ENCODE results near the gene SVIL. TPM values are rescaled to one million over a fixed set of nuclear protein-coding genes. Genes with fewer than 3 reads are reported as not detected.

SVIL gene
- total RNA-seq, 4 donors from 2014 or later = 30.3 to 84.3 (median 62.5) TPM

GRCh38 chr10:29437871-29438270 is 196.9 kb downstream of the SVIL start:
- no peak overlapping the region for H3K27ac ChIP-seq
- H3K4me3 ChIP-seq = no peak overlapping the region
- TF ChIP-seq POLR2A (IDR thresholded peaks at IDR 0.05) = no peak
- TF ChIP-seq CTCF (IDR thresholded peaks at IDR 0.05) = no peak
- no peaks in the 10 kb centered on the region for H3K4me1 ChIP-seq
- no peaks in the 10 kb centered on the region for H3K27me3 ChIP-seq
- no peaks in the 10 kb centered on the region for H3K36me3 ChIP-seq
- peaks cover 0 to 15% (median 0%) of the 10 kb centered on the region in 4 donors for H3K9me3 ChIP-seq
- DNase-seq = no peak

- Histone ChIP-seq H3K36me3 (no peaks in the 10 kb centered on the region), H3K9me3 (peaks cover 0 to 15% (median 0%) of the 10 kb centered on the region in 4 donors), H3K4me3 (no peak overlapping the region), H3K27me3 (no peaks in the 10 kb centered on the region), H3K27ac (no peak overlapping the region), H3K4me1 (no peaks in the 10 kb centered on the region)
- DNase-seq = no peak
- TF ChIP-seq CTCF (IDR thresholded peaks at IDR 0.05) (no peak), POLR2A (IDR thresholded peaks at IDR 0.05) (no peak)
Observed at GRCh38 chr10:29435809-29436501, 198.8 kb downstream of the SVIL start.

- H3K4me1 ChIP-seq = no peaks in the 10 kb centered on the region
- DNase-seq = no peak
- peaks cover 0 to 12% (median 0%) of the 10 kb centered on the region in 4 donors for H3K9me3 ChIP-seq
- H3K4me3 ChIP-seq = no peak overlapping the region
- H3K27me3 ChIP-seq = no peaks in the 10 kb centered on the region
- H3K36me3 ChIP-seq = no peaks in the 10 kb centered on the region
- TF ChIP-seq POLR2A (IDR thresholded peaks at IDR 0.05) (no peak), CTCF (IDR thresholded peaks at IDR 0.05) (no peak)
- no peak overlapping the region for H3K27ac ChIP-seq
Observed at GRCh38 chr10:29434111-29434510, 200.7 kb downstream of the SVIL start.

GRCh38 chr10:29431711-29432110 is 203.1 kb downstream of the SVIL start:
- no peak for DNase-seq
- Histone ChIP-seq H3K27me3 (no peaks in the 10 kb centered on the region), H3K27ac (no peak overlapping the region), H3K4me3 (no peak overlapping the region), H3K9me3 (no peaks in the 10 kb centered on the region), H3K36me3 (no peaks in the 10 kb centered on the region), H3K4me1 (no peaks in the 10 kb centered on the region)
- no peak for TF ChIP-seq CTCF (IDR thresholded peaks at IDR 0.05)
- no peak for TF ChIP-seq POLR2A (IDR thresholded peaks at IDR 0.05)

- TF ChIP-seq POLR2A (IDR thresholded peaks at IDR 0.05) (no peak), CTCF (IDR thresholded peaks at IDR 0.05) (no peak)
- Histone ChIP-seq H3K4me3 (no peak overlapping the region), H3K27me3 (no peaks in the 10 kb centered on the region), H3K36me3 (no peaks in the 10 kb centered on the region), H3K4me1 (no peaks in the 10 kb centered on the region), H3K27ac (no peak overlapping the region), H3K9me3 (no peaks in the 10 kb centered on the region)
- DNase-seq = no peak
Observed at GRCh38 chr10:29430101-29430500, 204.7 kb downstream of the SVIL start.

Data from Peyer's patch (tissue), 4 donors.